Stimulated activated CD4-positive, alpha-beta T cell treated with anti-CD3 and anti-CD28 coated beads, Interleukin-15, amount 100 ng/mL, for 48 hours (primary cell): ENCODE data around the gene C1orf210.
A peak's percentile ranks its signal among the peaks of the same experiment; 100 is the strongest.

Experiments used
- DNase-seq, 2 donors: peaks; one replicate each; pipeline ENCODE4 v3.0.0-alpha.2; 2020; ENCODE audit warnings: low read depth in 2 of 2

Gene C1orf210

GRCh38 chr1:43285269-43285990 is at the start of gene C1orf210:
TSS of gene C1orf210 (minus strand) at chr1:43285581. CDS start at chr1:43283270, 2,311 bp downstream.
- DNase-seq = no peak

- no peak for DNase-seq
Measured at GRCh38 chr1:43334453-43335205, 49.2 kb upstream of the C1orf210 start.

GRCh38 chr1:43331688-43332087 is 46.3 kb upstream of the C1orf210 start:
- no peak for DNase-seq

- peak; percentile 63 to 65 for DNase-seq
Measured at GRCh38 chr1:43329995-43330751, 44.8 kb upstream of the C1orf210 start.

GRCh38 chr1:43327549-43328292 is 42.3 kb upstream of the C1orf210 start:
- no peak for DNase-seq

- DNase-seq = no peak
Measured at GRCh38 chr1:43325381-43325780, 40.0 kb upstream of the C1orf210 start.

GRCh38 chr1:43324810-43325209 is 39.4 kb upstream of the C1orf210 start:
- DNase-seq = no peak

GRCh38 chr1:43322506-43322905 is 37.1 kb upstream of the C1orf210 start:
- DNase-seq = no peak

GRCh38 chr1:43321331-43321891 is 36.0 kb upstream of the C1orf210 start:
- no peak for DNase-seq

GRCh38 chr1:43319766-43320165 is 34.4 kb upstream of the C1orf210 start:
- DNase-seq = no peak

- DNase-seq = no peak
Measured at GRCh38 chr1:43319288-43319687, 33.9 kb upstream of the C1orf210 start.

GRCh38 chr1:43318831-43319230 is 33.5 kb upstream of the C1orf210 start:
- no peak for DNase-seq

GRCh38 chr1:43317817-43318471 is 32.6 kb upstream of the C1orf210 start:
- no peak for DNase-seq

GRCh38 chr1:43316738-43317520 is 31.5 kb upstream of the C1orf210 start:
- DNase-seq = no peak

- no peak for DNase-seq
Measured at GRCh38 chr1:43315963-43316737, 30.8 kb upstream of the C1orf210 start.

GRCh38 chr1:43315481-43315880 is 30.1 kb upstream of the C1orf210 start:
- no peak for DNase-seq

GRCh38 chr1:43314233-43314632 is 28.9 kb upstream of the C1orf210 start:
- no peak for DNase-seq

GRCh38 chr1:43313771-43314170 is 28.4 kb upstream of the C1orf210 start:
- no peak for DNase-seq
